Renal cortex interstitium (tissue), 11 donors: Measurements from ENCODE around the gene PPIL4. TPM values are rescaled to one million over a fixed set of nuclear protein-coding genes. Genes with fewer than 3 reads are reported as not detected.
"Not testable (repeated sequence)": the region's sequence is repeated elsewhere in the genome, so short reads cannot be mapped to it uniquely, and the experiment has no call there.

Experiments used
- DNase-seq, 11 donors: peaks; one replicate each; pipeline ENCODE4 v3.0.0-alpha.2; 2013; ENCODE audit warnings: low read depth in 9 of 11, low spot score in 4 of 11; ENCODE audit errors: extremely low read depth in 1 of 11
- polyA plus RNA-seq, 3 donors: library from polyadenylated mRNA; unstranded; fragments of 120-200 nt; gene quantifications; one replicate each; pipeline ENCODE4 v1.2.1, GENCODE V29; 2013; ENCODE audit not compliant: insufficient read length in 3 of 3

PPIL4 gene
- polyA plus RNA-seq, 3 donors: 53.2 to 66.6 (median 59.4) TPM

- no peak for DNase-seq
Observed at GRCh38 chr6:149472241-149472640, 73.6 kb downstream of the PPIL4 start.

DNA sequence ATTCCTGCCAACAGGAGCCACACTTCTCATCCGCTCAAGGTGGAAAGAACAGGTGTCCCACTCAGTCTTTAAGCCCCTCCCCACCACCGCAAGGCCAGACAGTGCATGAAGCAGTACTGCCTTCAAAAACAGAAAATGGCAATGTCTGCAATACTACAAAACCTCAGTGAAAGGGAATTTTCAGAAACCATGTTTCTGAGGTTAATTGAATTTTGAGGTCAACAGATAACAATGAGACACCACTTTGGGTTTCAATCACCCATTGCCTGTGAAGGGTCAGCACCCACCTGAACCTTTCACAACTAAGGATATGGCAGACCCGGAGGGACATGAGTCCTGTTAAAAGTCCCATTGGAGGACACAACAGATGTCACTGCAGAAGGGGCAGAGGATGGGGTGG lies 74.0 kb downstream of the PPIL4 start:
- no peak for DNase-seq

DNA sequence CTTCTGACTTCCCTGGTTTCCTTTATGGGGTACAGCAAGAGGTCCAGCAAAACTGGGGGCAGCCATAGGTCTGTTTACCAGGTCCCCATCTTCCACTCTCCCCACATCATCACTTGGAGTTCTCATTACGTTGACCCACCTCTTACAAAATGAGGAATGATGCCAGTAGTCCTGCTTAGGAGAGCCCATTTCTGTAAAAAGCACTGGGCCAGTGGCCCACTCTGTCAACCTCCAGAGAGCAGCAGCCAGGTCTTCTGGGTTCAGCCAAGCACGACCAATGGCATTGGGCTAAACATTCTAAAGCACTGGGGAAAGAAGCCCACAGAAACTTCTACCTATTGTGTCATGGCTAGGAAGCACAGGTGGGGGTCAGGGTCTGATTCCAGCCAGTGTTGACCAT lies 74.9 kb downstream of the PPIL4 start:
- DNase-seq: no peak

DNA sequence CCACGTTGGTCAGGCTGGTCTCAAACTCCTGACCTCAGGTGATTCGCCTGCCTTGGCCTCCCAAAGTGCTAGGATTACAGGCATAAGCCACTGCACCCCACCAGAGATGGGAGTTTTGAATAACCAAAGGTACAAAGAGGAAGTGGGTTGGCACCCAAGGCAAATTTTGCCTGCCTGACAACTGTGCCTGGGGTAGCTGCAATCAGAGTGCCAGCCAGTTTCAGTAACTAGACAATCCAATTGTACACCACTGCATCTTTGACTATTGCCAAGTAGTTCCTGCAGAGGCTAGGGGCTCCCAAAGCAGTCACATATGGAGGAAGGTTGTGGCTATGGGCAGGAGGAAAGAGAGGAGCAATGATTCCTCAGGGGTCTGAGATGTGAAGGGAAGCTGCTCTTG lies 77.7 kb downstream of the PPIL4 start:
- DNase-seq: no peak

- DNase-seq: no peak
Observed at GRCh38 chr6:149467265-149467664, 78.6 kb downstream of the PPIL4 start.

- DNase-seq: no peak
Observed at GRCh38 chr6:149464411-149464810, 81.4 kb downstream of the PPIL4 start.

DNA sequence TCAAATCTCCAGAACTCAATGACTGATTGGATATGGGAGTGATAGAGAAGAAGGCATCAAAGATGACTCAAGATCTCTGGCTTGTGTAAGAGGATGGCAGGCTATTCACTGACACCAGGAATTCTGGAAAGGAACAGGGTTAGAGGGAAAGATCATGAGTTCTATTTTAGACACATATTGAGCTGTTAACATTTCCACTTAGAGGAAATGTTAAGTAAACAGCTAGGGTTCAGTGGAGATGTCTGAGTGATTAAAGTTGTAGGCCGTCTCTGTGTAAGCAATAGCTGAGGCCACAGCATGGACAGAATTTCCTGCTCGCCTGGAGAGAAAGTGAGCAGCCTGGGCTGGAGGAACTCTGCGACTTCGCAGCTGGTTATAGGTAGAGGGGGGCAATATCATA lies 82.1 kb downstream of the PPIL4 start:
- no peak for DNase-seq

- not testable (repeated sequence) for DNase-seq
Observed at GRCh38 chr6:149462712-149463111, 83.1 kb downstream of the PPIL4 start.

DNA sequence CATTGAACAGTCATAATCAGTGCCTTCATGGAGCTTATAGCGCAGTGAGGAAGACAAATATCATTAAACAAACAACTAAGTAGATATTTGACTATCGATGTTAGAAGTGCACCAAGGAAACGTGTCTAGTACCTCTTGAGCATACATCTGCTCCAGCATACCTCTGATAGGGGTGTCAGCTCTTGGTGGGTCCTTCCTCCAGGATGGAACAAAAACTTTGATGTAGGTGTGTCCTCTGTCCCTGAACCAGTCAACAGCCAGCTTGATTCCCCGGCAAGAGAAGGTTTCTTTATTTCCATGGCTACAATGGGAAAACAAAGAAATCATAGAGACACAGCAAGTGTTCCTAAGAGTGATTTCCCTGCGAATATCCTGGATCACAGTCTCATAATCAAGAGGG lies 84.2 kb downstream of the PPIL4 start:
- DNase-seq: no peak

DNA sequence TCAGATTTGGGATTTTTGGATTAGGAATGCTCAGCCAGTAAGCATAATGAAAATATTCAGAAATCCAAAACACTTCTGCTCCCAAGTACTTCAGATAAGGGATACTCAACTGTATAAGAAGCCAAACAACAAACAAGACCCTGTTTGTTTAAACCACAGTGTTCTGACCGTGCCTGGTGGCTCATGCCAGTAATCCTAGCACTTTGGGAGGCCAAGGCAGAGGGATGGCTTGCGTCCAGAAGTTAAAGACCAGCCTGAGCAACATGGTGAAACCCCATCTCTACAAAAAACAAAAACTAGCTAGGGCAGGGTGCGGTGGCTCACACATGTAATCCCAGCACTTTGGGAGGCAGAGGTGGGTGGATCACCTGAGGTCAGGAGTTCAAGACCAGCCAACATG lies 85.6 kb downstream of the PPIL4 start:
- DNase-seq: not testable (repeated sequence)

DNA sequence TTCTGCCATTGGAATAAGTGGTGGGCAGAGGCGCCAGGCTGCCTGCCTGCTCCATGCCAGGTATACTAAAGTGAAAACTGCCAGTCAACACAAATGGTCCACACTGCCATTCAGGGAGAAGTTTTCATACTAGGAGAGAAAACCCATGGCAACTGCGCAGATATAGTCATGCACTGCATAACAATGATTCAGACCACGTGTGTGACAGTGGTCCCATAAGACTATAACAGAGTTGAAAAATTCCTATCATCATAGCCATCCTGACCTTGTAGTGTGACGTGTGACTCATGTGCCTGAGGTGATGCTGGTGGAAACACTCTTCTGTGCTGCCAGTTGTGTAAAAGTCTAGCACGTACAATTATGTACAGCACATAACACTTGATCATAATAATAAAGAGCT lies 86.1 kb downstream of the PPIL4 start:
- no peak for DNase-seq

- DNase-seq: no peak
Observed at GRCh38 chr6:149458806-149459205, 87.0 kb downstream of the PPIL4 start.

GRCh38 chr6:149458196-149458595 lies 87.6 kb downstream of the PPIL4 start:
- DNase-seq: no peak

GRCh38 chr6:149457316-149457884 lies 88.4 kb downstream of the PPIL4 start:
- DNase-seq: no peak

GRCh38 chr6:149456311-149457021 lies 89.4 kb downstream of the PPIL4 start:
- DNase-seq: no peak

- DNase-seq: no peak
Observed at GRCh38 chr6:149455031-149455732, 90.7 kb downstream of the PPIL4 start.

Other genes starting within 250 kb of the PPIL4 start
- gene TAB2, start 228.3 kb downstream of the PPIL4 start, polyA plus RNA-seq: 100 to 1,000 TPM in 1 of 3 donors, 10 to 100 TPM in 2; 82.6 to 111 (median 91.1) TPM
- gene SUMO4, start 145.8 kb downstream of the PPIL4 start, polyA plus RNA-seq: 1 to 10 TPM in 1 of 3 donors, under 1 TPM in 2; 0.62 to 1.7 (median 0.79) TPM
- gene ZC3H12D, start 61.0 kb downstream of the PPIL4 start, polyA plus RNA-seq: under 1 TPM; 0.29 to 0.62 (median 0.51) TPM
- gene GINM1, start 20.3 kb upstream of the PPIL4 start, polyA plus RNA-seq: 100 to 1,000 TPM in 1 of 3 donors, 10 to 100 TPM in 2; 85.5 to 104 (median 90.7) TPM
- gene KATNA1, start 102.7 kb upstream of the PPIL4 start, polyA plus RNA-seq: 10 to 100 TPM; 27.9 to 30.3 (median 29.4) TPM
- gene LATS1, start 172.1 kb upstream of the PPIL4 start, polyA plus RNA-seq: 10 to 100 TPM; 28.8 to 38.0 (median 31.7) TPM
- gene NUP43, start 200.5 kb upstream of the PPIL4 start, polyA plus RNA-seq: 10 to 100 TPM; 42.0 to 47.8 (median 46.7) TPM
- gene PCMT1, start 203.7 kb upstream of the PPIL4 start, polyA plus RNA-seq: 10 to 100 TPM; 78.5 to 94.1 (median 90.9) TPM